ENCODE results near the gene GET4.
"Not testable (repeated sequence)": the region's sequence is repeated elsewhere in the genome, so short reads cannot be mapped to it uniquely, and the experiment has no call there.

Gene GET4

DNA sequence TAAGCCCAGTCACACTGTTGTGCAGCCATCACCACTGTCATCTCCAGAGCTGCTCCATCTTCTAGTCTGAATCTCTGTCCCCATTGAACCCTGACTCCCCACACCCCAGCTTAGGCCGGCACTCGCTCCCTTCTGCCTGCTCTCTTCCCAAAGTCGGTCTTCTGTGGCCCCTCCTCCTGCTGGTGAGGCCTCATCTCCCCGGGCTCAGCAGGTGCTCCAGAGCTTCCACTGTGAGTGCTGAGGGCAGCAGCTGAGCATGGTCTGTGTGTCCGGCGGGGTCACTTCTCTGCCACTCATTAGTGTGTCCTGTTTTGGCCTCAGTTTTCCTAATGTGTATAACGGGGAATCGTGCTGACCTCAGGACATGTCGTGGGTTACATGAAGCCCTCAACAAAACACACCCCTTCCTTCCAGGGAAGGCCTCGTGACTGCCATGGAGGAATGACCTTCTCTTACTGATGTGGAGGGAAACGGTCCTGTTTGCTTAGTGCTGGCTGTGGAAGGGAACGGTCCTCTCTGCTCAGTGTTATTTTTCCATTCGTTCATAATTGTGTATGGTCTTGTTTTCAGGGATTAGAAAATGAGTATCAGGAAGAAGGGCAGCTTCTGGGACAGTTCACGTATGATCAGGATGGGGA, 4.3 kb upstream of the GET4 start:
- no peak for DNase-seq (ENCODE audit: low read depth)

GRCh38 chr7:872685-873084, 3.7 kb upstream of the GET4 start:
- DNase-seq (ENCODE audit: low read depth) = not testable (repeated sequence)

DNA sequence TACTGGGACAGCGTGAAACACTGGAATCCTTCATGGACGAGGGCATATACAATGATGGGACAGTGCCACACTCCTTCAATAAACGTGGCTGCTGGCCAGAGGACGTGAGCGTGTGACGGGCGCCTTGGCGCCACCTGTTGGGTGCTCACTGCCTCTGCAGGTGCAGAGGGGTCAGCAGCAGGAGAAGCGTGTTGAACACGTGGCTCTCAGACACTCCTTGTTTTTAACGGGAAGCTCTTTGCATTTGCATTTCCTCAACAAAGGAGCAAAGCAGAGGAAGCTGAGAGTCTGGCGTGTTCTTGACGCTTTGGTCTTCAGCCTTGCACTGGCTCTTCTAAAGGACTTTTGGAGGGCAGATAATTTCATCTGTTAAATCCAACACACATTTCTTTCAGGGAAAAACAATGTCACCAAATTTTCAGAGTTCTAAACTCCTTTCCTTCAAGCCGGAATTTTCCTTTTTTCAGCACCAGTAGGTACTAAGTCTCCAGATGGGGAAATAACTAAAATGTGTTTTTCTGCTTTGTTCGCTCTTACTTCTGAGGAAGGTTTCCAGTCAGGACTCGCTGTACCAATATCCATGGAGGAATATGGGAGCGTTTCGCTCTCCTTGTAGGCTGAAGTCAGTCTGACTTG, 2.9 kb upstream of the GET4 start:
- peak; percentile 71 for DNase-seq (ENCODE audit: low read depth)

GRCh38 chr7:874031-874749, 2.2 kb upstream of the GET4 start:
- no peak for DNase-seq (ENCODE audit: low read depth)

DNA sequence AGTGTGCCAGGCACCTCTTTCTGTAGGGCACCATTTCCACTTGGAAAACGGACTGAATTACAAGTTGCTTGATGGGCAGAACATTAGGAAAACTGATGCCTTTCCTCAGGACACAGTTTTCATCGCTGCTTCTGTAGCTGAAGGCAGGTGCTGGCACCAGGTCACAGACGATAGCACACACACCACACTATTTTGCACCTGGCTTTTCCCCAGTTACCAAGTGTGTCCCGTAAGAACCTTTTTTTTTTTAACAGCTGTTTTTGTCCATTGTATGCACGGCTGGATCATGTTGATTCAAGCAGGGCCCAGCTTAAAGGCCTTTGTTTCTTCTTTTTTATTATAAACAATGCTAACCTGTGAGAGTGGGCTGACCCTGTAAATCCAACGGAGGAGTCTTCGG, 1.3 kb upstream of the GET4 start:
- DNase-seq (ENCODE audit: low read depth) = no peak

GRCh38 chr7:875476-876076, 778 bp upstream of the GET4 start:
- DNase-seq (ENCODE audit: low read depth) = no peak

- peak; percentile 44 for DNase-seq (ENCODE audit: low read depth)
These were observed 588 bp downstream of the GET4 start for GRCh38 chr7:876972-877311.

DNA sequence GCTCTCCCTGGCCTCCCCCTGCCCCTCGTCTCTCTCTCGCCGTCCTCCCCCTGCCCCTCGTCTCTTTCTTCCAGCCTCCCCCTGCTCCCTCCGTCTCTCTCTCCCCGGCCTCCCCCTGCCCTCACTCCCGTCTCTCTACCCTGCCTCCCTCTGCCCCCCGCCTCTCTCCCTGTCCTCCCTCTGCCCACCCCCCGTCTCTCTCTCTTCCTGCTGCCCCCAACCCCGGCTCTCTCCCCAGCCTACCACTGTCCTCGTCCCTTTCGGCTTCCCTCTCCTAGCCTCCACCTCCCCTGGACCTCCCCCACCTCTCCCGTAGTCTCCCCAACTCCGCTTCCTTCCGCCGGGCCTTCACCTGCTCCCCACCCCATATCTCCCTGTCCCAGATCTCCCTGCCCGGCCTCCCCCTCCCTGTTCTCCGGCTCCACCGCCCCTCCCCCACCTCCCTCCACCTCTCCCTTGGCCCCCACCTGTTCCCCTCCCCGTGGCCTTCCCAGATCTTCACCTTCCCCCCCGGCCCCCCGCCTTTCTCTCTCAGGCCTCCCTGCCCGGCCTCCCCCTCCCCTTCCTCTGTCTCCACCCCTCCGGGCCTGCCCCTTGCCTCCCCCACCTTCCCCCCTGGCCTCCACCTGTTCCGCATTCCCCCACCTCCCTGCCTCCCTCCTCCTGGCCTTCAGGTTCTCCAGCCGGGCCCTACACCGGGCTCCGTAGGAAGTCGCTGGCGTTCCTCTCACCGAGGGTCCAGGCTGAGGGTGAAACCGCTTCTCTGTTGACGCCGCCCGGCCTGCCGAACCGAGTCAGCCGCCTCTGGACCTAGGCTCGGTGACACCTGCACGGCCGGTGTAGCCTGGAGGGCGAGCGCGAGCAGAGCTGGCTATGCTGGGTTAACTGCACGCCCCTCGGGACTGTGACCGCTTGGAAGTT, 1.2 kb downstream of the GET4 start:
- DNase-seq (ENCODE audit: low read depth) = peak; percentile 66

GRCh38 chr7:879093-879492, 2.7 kb downstream of the GET4 start:
- DNase-seq (ENCODE audit: low read depth) = no peak

GRCh38 chr7:879706-880105, 3.4 kb downstream of the GET4 start:
- DNase-seq (ENCODE audit: low read depth) = no peak

- no peak for DNase-seq (ENCODE audit: low read depth)
These were observed 4.1 kb downstream of the GET4 start for GRCh38 chr7:880450-880849.

GRCh38 chr7:881441-882234, 5.3 kb downstream of the GET4 start:
- no peak for DNase-seq (ENCODE audit: low read depth)

DNA sequence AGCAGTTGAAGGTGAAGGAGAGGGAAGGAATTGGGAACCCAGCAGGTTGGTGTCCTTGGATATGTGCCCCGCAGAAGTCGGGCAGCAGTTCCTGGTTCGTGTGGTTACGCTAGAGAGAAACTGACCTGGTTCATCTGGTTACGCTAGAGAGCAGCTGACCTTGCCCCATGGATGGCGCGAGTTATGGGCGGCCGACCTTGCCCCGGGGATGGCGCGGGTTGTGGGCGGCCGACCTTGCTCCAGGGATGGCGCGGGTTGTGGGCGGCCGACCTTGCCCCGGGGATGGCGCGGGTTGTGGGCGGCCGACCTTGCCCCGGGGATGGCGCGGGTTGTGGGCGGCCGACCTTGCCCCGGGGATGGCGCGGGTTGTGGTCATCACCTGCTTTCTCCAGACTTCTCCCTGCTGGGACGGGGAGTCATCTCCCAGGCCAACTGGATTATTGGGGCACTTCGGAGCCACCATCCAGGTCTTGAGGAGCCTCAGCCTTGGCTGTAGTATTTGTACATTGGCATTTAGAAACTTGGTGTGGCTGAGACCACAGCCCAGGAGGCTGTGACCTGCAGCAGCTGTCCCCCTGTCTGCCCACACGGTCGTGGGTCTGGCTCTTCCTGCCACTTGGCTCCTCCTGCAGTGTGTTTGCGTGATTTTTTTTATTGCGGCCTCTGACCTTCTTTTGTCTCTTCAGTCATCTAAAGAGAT, 6.1 kb downstream of the GET4 start:
- no peak for DNase-seq (ENCODE audit: low read depth)

- no peak for DNase-seq (ENCODE audit: low read depth)
These were observed 7.0 kb downstream of the GET4 start for GRCh38 chr7:883055-884021.

- no peak for DNase-seq (ENCODE audit: low read depth)
These were observed 8.0 kb downstream of the GET4 start for GRCh38 chr7:884191-885003.

DNA sequence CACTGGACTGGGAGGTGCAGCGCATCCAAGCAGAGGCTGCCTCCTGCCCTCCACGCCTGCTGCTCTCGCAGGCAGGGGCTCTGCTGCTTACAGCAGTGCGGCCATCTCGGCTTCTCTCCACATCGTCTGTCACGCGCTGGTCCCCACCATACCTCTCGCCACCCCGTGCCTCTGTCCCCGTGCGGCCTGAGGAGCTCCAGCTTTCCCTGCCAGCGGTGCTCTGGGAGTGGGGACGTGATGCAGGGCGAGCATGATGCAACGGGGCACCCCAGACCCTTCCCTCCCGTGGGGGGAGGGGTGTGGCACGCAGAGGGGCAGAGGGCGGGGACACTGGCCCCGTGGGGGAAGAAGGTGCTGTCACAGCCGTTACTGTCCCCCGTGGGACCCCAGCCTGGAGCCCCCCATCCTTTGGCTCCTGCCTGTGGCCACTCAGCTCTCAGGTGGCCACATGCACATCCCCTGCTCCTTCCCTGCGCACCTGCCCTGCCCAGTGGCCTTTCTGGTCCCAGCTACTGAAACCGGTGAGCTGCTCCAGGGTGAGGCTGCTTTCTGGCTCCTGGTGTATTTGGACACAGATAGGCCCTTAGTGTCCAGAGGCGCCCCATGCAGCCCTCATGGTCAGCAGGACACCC, 9.0 kb downstream of the GET4 start:
- DNase-seq (ENCODE audit: low read depth) = no peak

GRCh38 chr7:885893-886625, 9.7 kb downstream of the GET4 start:
- no peak for DNase-seq (ENCODE audit: low read depth)
